Activated CD4-positive, alpha-beta T cell treated with anti-CD3 and anti-CD28 coated beads for 36 hours (primary cell): ENCODE data around the gene SPDYC. TPM values are rescaled to one million over a fixed set of nuclear protein-coding genes. Genes with fewer than 3 reads are reported as not detected.

Experiments
- ATAC-seq: fragments of 200-7000 bp; cut with Tn5 transposase; one replicate; pipeline ENCODE4 v1.10.0; 2021; ENCODE audit warnings: mild to moderate bottlenecking, moderate library complexity
- CTCF ChIA-PET: fragments of 350-600 bp; sonication (Branson Sonifier 250); formaldehyde crosslinking; loops from one replicate; lab custom pipeline; 2021; ENCODE audit warnings: antibody characterized with exemption; lab: Charles Lee
- POLR2A ChIA-PET: fragments of 350-600 bp; sonication (Branson Sonifier 250); formaldehyde crosslinking; loops from one replicate; lab custom pipeline; 2021; ENCODE audit warnings: antibody characterized with exemption, inconsistent platforms; lab: Charles Lee
- DNase-seq: peaks from one replicate; pipeline ENCODE4 v3.0.0-alpha.2; 2020
- H3K27ac Mint-ChIP-seq: one replicate; pipeline ENCODE4 v1.8.0; 2021; ENCODE audit warnings: mixed read lengths
- H3K27me3 Mint-ChIP-seq: one replicate; pipeline ENCODE4 v1.8.0; 2021; ENCODE audit warnings: mixed read lengths
- H3K36me3 Mint-ChIP-seq: one replicate; pipeline ENCODE4 v1.8.0; 2021; ENCODE audit warnings: low read depth, mixed read lengths
- H3K4me1 Mint-ChIP-seq: one replicate; pipeline ENCODE4 v1.8.0; 2021; ENCODE audit warnings: mixed read lengths
- H3K4me3 Mint-ChIP-seq: one replicate; pipeline ENCODE4 v1.8.0; 2021; ENCODE audit warnings: mild to moderate bottlenecking, moderate library complexity, mixed read lengths
- H3K9me3 Mint-ChIP-seq: one replicate; pipeline ENCODE4 v1.8.0; 2021; ENCODE audit warnings: low read depth, mixed read lengths
- intact Hi-C, 2 experiments: fragments of 100-400 bp; cut with DNase I in 1 of 2; cut with micrococcal nuclease in 1 of 2; formaldehyde crosslinking; loops; one replicate each; pipeline versions ENCODE4 v1.14.2 to v1.15.1; 2022 to 2024; cut with DNase I, micrococcal nuclease
- total RNA-seq, 2 experiments: library from RNA; stranded (reverse); gene quantifications; one replicate each; pipeline ENCODE4 v1.2.3, GENCODE V29; 2021

The SPDYC gene, protein sequence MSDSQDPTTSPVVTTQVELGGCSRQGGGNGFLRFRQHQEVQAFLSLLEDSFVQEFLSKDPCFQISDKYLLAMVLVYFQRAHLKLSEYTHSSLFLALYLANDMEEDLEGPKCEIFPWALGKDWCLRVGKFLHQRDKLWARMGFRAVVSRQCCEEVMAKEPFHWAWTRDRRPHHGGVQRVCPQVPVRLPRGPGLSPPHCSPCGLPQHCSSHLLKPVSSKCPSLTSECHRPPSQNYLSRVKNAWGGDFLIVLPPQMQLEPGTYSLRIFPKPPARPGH
- total RNA-seq, result not detected

DNA sequence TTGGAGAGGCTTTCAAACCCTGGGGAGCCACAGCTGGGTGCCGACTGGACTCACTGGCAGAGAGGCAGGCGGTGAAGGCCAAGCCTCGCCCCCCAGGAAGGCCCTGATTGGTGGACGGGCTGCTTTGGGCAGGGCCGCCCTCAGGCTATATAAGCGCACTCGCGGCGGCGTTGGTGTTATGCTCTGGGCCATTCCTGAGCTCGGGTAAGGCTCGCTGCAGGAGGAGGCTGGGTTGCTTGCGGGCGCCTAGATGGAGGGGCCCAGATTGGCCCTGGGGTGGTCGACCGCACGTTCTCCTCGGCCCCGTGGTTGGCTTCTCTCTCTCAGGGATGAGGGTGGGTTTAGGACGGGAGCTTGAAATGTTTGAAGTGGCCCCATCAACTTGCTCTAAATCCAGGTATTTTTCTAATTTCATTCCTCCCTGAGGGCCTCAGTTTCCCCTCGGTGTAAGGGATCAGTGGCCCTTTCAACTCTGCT is at the start of gene SPDYC:
Gene SPDYC (plus strand): TSS at position 176 of the 477 bp plus-strand sequence. CDS start 1,125 bp downstream, outside the sequence.
- intact Hi-C loops, result no loop called here
- ATAC-seq (no peak), DNase-seq (no peak)
- peaks cover 5% of the 10 kb centered on the region for H3K4me1 Mint-ChIP-seq
- H3K27me3 Mint-ChIP-seq, result no peaks in the 10 kb centered on the region
- no peak within 1 kb of the TSS for H3K4me3 Mint-ChIP-seq
- H3K27ac Mint-ChIP-seq, result peak within 1 kb of the TSS; percentile 52
- ChIA-PET POLR2A (no interaction called here), CTCF (interaction anchor here (0.9 to 1.0 kb wide), 2 partner anchors 10 to 324 kb away, joined by 3 to 5 read pairs; no protein-coding TSS in a partner anchor)
- no peaks in the 10 kb centered on the region for H3K9me3 Mint-ChIP-seq
- H3K36me3 Mint-ChIP-seq, result no peaks in the 10 kb centered on the region

DNA sequence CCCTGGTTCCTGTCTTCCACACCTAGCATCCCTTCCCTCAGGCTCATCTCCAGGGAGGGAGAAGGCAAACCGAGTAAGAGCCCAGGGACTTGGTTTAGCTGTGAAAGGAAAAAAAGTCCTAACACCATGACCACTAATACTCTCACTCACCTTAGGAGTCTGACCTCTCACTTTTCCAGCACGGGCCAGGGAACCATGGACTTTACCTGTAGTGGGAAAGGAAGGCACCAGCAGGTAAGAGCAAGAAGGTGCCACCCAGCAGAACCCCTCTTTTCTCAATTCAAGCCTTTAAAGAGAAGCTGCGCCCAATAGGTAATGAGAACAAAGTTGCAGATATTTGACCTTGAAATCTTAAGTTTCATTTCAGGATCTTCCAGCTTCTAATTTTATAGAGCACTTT is 49.2 kb upstream of the SPDYC start:
- H3K4me3 Mint-ChIP-seq, result peak overlapping the region; percentile 100
- H3K36me3 Mint-ChIP-seq, result peaks cover 58% of the 10 kb centered on the region
- ATAC-seq (no peak), DNase-seq (no peak)
- no peaks in the 10 kb centered on the region for H3K9me3 Mint-ChIP-seq
- CTCF ChIA-PET, result interaction anchor here (0.7 to 2.6 kb wide), 6 partner anchors 8 to 770 kb away, joined by 3 to 20 read pairs (median 9); partner anchors contain the start of genes CCDC85B, SYVN1 and TM7SF2
- peaks cover 46% of the 10 kb centered on the region for H3K4me1 Mint-ChIP-seq
- H3K27me3 Mint-ChIP-seq, result no peaks in the 10 kb centered on the region
- intact Hi-C loops, result no loop called here
- POLR2A ChIA-PET, result interaction anchor here (0.6 kb wide), 1 partner anchor 41 kb away, joined by 12 read pairs; no protein-coding TSS in a partner anchor
- H3K27ac Mint-ChIP-seq, result peak overlapping the region; percentile 100

DNA sequence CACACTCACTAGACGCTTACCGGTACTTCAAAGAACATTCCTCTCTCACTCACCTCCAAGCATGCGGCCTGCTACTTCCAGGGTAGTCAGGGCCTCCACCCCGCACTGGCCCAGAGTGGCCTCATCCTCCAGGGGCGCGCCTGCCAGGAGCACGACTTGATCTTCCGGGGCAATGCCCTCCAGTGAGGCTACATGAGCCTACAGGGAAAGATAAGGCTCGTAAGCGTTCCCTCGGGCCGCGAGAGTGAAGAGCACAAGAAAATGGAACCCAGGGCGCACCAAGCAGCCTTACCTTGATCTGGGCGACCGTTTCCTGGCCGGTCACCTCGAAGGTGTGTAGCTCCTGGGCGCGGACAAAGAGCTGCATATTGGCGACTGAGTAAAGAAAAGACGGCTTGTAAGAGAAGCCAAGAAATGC is 48.6 kb upstream of the SPDYC start:
- Mint-ChIP-seq H3K27me3 (no peaks in the 10 kb centered on the region), H3K4me3 (peak overlapping the region; percentile 100), H3K9me3 (no peaks in the 10 kb centered on the region), H3K27ac (peak overlapping the region; percentile 100), H3K36me3 (peaks cover 60% of the 10 kb centered on the region), H3K4me1 (peaks cover 42% of the 10 kb centered on the region)
- ChIA-PET CTCF (interaction anchor here (0.7 to 2.6 kb wide), 11 partner anchors 8 to 769 kb away, joined by 3 to 20 read pairs (median 5); partner anchors contain the start of genes CCDC85B, SYVN1 and TM7SF2), POLR2A (interaction anchor here (0.5 to 2.0 kb wide), 9 partner anchors 10 to 377 kb away, joined by 3 to 19 read pairs (median 3); partner anchors contain the start of genes MALAT1 and TM7SF2)
- intact Hi-C loops, result no loop called here
- ATAC-seq (no peak), DNase-seq (peak; percentile 59)

DNA sequence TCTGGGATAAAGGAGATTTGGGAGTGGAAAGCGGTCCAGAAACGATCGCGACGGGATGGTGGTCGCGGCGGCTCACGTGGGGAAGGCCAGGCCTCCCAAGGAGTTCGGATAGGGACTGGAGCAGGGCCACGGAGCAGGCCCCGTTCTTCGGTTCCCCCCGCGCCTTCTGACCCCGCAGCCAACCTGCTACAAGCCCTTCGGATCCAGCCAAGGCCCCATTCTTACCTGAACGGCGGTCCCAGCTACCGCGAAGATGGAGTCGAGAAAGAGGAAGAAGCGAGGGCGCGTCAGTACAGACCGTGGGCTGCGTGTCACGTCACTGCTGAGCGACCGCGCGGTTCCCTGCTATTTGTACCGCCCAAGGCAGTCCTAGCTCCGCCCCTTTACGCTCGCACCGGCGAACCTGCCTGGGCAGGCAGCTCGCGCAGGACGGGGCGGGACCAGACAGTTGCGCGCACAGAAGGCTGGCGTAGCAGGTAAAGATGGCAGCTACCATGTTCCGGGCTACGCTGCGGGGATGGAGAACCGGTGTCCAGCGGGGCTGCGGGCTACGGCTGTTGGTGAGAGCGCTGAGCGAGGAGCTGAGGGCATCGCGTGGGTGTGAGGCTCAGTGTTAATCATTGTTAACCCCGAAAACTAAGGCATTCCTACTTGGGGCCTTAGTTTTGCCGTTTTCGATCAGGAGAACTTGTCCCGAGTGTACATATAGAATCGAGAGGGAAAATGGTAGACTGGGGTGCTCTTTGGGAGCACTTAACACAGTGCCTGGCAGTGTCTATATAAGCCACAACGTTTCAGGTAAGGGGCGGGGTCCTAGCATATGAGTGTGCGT is 48.0 kb upstream of the SPDYC start, which contains the start of the genes FAU and MRPL49:
Gene FAU (minus strand): TSS at position 270 of the 832 bp plus-strand sequence. CDS start 321 bp downstream, outside the sequence.
Gene MRPL49 (plus strand): TSS at position 457 of the 832 bp plus-strand sequence. CDS start 26 bp downstream, at position 483.
- ATAC-seq (peak; percentile 89), DNase-seq (peak; percentile 100)
- peaks cover 62% of the 10 kb centered on the region for H3K36me3 Mint-ChIP-seq
- H3K27ac Mint-ChIP-seq, result peak within 1 kb of the TSS; percentile 100
- intact Hi-C loops, result loop anchor here (1.0 to 2.0 kb wide), 6 partner anchors 12 to 319 kb away; partner anchors contain the start of genes CDCA5 (in 2 of the 2), SYVN1 (in 2 of the 2), ZFPL1 (in 2 of the 2) and ATG2A (in 1 of the 2)
- no peaks in the 10 kb centered on the region for H3K9me3 Mint-ChIP-seq
- H3K27me3 Mint-ChIP-seq, result no peaks in the 10 kb centered on the region
- CTCF ChIA-PET, result interaction anchor here (0.7 to 2.6 kb wide), 11 partner anchors 9 to 386 kb away, joined by 3 to 20 read pairs (median 5); partner anchors contain the start of genes ARL2, CDCA5, SYVN1 and ZFPL1
- H3K4me1 Mint-ChIP-seq, result peaks cover 39% of the 10 kb centered on the region
- POLR2A ChIA-PET, result interaction anchor here (0.5 to 2.0 kb wide), 13 partner anchors 9 to 377 kb away, joined by 3 to 19 read pairs (median 3); partner anchors contain the start of genes CAPN1, CDC42EP2, MALAT1 and TM7SF2
- H3K4me3 Mint-ChIP-seq, result peak within 1 kb of the TSS; percentile 100

DNA sequence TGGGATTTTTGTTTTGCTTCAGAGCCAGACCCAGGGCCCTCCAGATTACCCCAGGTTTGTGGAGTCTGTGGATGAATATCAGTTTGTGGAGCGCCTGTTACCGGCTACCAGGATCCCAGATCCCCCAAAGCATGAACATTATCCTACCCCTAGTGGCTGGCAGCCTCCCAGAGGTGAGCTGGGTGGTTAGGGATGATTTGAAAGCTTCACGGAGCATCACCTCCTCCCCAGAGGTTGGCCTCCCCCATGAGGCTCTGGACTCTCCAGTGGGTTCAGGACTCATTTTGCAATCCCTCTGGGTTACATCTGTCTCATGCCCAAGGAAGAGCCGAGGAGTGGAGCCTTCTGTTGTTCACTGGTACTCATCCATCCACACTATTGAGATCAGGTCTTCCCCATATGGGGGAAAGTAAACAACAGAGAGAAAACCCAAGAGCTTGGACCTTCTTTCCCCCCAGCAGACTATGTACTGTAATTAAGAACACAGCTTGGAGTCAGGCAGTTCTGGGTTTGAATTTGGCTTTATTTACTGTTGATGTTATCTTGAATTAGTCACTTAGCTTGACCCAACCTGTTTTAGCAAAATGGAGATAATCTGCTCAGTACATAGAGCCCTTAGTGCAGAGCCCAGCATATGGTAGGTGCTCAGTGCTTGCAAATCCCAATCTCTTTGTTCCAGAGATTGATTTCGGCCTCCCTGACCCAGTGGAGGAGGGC is 45.4 kb upstream of the SPDYC start:
- intact Hi-C loops, result no loop called here
- DNase-seq, result no peak
- Mint-ChIP-seq H3K36me3 (peaks cover 44% of the 10 kb centered on the region), H3K4me1 (peaks cover 27% of the 10 kb centered on the region), H3K4me3 (peak overlapping the region; percentile 24), H3K9me3 (no peaks in the 10 kb centered on the region), H3K27ac (peak overlapping the region; percentile 21), H3K27me3 (no peaks in the 10 kb centered on the region)
- ChIA-PET POLR2A (no interaction called here), CTCF (interaction anchor here (0.5 to 1.7 kb wide), 3 partner anchors 10 to 251 kb away, joined by 3 to 4 read pairs (median 3); no protein-coding TSS in a partner anchor)
- ATAC-seq, result no peak

DNA sequence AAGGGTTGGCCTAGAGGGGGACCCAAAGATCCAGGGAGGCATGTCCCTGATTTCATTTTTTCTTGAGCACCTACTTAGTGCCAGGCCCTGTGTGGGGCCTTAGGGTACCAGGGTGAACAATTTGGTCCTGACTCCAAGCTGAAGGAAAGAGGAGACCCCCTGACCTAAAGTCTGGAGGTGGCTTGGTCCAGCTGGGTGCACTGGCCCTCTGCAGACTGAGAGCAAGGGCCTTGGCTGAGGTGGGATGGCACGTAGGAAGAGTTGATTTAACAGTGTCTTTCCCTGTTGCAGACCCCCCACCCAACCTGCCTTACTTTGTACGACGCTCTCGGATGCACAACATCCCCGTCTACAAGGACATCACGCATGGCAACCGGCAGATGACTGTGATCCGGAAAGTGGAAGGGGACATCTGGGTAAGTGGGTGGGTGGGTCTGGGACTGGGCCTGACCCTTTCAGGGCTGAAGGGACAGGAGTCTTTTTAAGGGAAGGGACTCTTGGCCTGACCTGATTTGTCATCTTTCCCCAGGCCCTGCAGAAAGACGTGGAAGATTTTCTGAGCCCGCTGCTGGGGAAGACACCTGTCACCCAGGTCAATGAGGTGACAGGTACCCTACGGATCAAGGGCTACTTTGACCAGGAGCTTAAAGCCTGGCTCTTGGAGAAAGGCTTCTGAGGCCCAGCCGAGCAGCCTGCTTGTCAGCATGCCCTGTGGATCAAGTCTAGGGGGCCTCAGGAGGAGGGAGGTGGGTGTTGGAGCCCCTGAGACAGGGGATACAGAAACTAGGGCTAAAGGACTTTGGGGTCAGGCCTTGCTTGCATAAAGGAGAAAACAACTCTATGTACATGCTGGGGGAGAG is 44.6 kb upstream of the SPDYC start:
- no peak overlapping the region for H3K27ac Mint-ChIP-seq
- ATAC-seq, result no peak

DNA sequence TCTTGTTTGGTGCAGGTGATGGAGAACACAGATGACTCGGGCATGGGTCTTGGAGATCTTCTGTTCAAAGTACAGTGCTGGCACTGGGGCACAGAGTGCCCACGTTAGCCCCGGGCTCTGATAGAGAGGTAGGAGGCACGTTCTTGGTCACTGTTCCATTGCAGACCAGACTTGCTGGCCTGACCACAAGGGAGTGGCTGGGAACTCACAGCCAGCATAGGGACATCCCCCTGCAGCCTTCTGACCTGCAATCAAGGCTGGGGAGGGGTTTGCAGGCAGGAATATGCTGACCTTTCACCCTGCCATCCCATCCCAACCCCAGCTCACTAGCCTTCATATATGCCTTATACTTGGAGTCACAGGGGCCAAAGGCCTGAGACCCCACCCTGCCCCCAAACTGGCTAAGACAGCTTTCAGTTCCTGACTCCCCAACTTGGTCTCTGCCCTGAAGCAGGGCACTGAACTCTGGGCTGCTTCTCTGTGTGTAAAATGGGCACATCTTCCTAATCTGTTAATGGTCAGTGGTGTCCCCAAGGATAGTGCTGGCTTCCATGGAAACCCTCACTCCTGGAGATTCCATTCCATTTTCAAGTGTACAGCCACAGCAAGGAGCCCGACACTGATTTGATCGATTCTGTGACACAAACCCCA is 43.3 kb upstream of the SPDYC start:
- intact Hi-C loops, result no loop called here
- no peak overlapping the region for H3K4me3 Mint-ChIP-seq
- peaks cover 28% of the 10 kb centered on the region for H3K36me3 Mint-ChIP-seq
- H3K27me3 Mint-ChIP-seq, result no peaks in the 10 kb centered on the region
- H3K9me3 Mint-ChIP-seq, result no peaks in the 10 kb centered on the region
- ChIA-PET POLR2A (interaction anchor here (0.6 kb wide), 1 partner anchor 19 kb away, joined by 6 read pairs; no protein-coding TSS in a partner anchor), CTCF (interaction anchor here (1.1 kb wide), 1 partner anchor 15 kb away, joined by 4 read pairs; the partner anchor contains the start of gene TM7SF2)
- peaks cover 14% of the 10 kb centered on the region for H3K4me1 Mint-ChIP-seq
- H3K27ac Mint-ChIP-seq, result no peak overlapping the region
- ATAC-seq, result no peak
- DNase-seq, result no peak

More for the DNA sequence above, 44.6 kb upstream of the SPDYC start:
- no peak for DNase-seq
- peaks cover 36% of the 10 kb centered on the region for H3K36me3 Mint-ChIP-seq
- intact Hi-C loops, result no loop called here
- peaks cover 20% of the 10 kb centered on the region for H3K4me1 Mint-ChIP-seq
- H3K9me3 Mint-ChIP-seq, result no peaks in the 10 kb centered on the region
- H3K4me3 Mint-ChIP-seq, result no peak overlapping the region
- POLR2A ChIA-PET, result no interaction called here
- CTCF ChIA-PET, result interaction anchor here (0.7 kb wide), 1 partner anchor 21 kb away, joined by 3 read pairs; no protein-coding TSS in a partner anchor
- no peaks in the 10 kb centered on the region for H3K27me3 Mint-ChIP-seq

DNA sequence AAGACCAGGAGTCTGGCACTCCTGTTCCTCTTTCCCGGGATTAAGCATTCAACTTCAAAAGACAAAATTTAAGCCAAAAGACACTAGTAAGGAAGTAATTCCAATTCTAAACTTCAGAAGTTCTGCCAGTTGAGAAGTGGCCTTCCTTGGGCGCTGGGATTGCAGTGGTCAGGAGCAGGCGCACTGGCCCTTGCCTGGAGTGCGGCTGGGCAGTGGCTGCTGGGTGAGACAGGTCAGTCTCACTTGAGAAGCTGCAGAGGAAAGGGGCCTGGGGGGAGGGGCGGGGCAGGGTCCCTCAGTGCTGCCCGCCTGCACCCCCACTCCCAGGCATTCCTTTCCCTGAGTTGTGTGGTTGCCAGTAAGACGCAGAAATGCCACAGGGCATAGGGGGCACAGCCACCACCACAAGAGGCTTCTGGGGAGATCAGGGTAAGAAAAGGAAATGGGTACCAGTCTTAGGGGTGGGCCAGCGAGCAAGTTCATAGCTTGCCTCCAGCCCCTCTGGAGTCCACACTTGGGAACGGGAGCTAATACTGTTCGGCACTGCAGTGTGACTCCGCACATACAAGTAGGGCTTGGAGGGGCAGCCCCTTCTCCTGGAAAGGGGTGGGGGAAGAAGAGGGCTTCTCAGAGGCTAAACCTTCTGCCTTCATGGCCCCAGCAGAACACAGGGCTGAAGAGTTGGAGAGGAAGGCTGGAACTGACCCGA is 42.4 kb upstream of the SPDYC start:
- Mint-ChIP-seq H3K27ac (no peak overlapping the region), H3K4me3 (no peak overlapping the region), H3K27me3 (no peaks in the 10 kb centered on the region), H3K9me3 (no peaks in the 10 kb centered on the region), H3K36me3 (peaks cover 26% of the 10 kb centered on the region), H3K4me1 (peaks cover 17% of the 10 kb centered on the region)
- CTCF ChIA-PET, result interaction anchor here (0.7 to 1.1 kb wide), 2 partner anchors 16 to 70 kb away, joined by 3 to 4 read pairs; partner anchors contain the start of gene TM7SF2
- DNase-seq, result no peak
- intact Hi-C loops, result no loop called here
- ATAC-seq, result no peak
- POLR2A ChIA-PET, result interaction anchor here (0.6 to 1.1 kb wide), 2 partner anchors 206 to 315 kb away, joined by 3 to 4 read pairs; partner anchors contain the start of gene DPF2
